B cell (primary cell): Measurements from ENCODE around the gene LENG8. TPM values are rescaled to one million over a fixed set of nuclear protein-coding genes. Genes with fewer than 3 reads are reported as not detected.
A peak's percentile ranks its signal among the peaks of the same experiment; 100 is the strongest.

ENCODE experiments used
- ATAC-seq: fragments of 200-7000 bp; cut with Tn5 transposase; one replicate; pipeline ENCODE4 v1.10.0; 2021; ENCODE audit warnings: low read depth, mild to moderate bottlenecking, moderate number of reproducible peaks, moderate library complexity
- CTCF ChIA-PET: fragments of 350-600 bp; sonication (Branson Sonifier 250); formaldehyde crosslinking; loops from one replicate; lab custom pipeline; 2021; ENCODE audit warnings: antibody characterized with exemption, inconsistent platforms; lab: Charles Lee
- POLR2A ChIA-PET: fragments of 350-600 bp; sonication (Branson Sonifier 250); formaldehyde crosslinking; loops from one replicate; lab custom pipeline; 2021; ENCODE audit warnings: antibody characterized with exemption; lab: Charles Lee
- DNase-seq: peaks from one replicate; pipeline ENCODE4 v3.0.0; 2013
- H2AFZ ChIP-seq: 2 replicates; pipeline ENCODE4 v1.6.1; 2012; ENCODE audit warnings: mild to moderate bottlenecking, low read depth, low read length; ENCODE audit not compliant: insufficient read depth, poor library complexity, severe bottlenecking
- H3K27ac ChIP-seq, 2 donors: 1 replicate in 1 of 2; 2 replicates in 1 of 2; pipeline ENCODE4 v1.5.1; 2012 to 2013; ENCODE audit warnings: low read length in 2 of 2, mild to moderate bottlenecking in 2 of 2, moderate library complexity in 1 of 2
- H3K27me3 ChIP-seq, 4 experiments: fragments of 200-600 bp in 1 of 4; sonication (generic) in 1 of 4; replicated peaks in 1 of 4; 1 replicate in 2 of 4; 2 replicates in 2 of 4; pipeline versions ENCODE4 v1.6.1 to v1.7.0; 2013 to 2016; ENCODE audit warnings: low read length in 3 of 4, mild to moderate bottlenecking in 2 of 4, mixed read lengths in 1 of 4, moderate library complexity in 1 of 4; ENCODE audit not compliant: insufficient read depth in 4 of 4, control insufficient read depth in 3 of 4; ENCODE audit errors: control extremely low read depth in 1 of 4
- H3K36me3 ChIP-seq, 2 experiments: replicated peaks in 1 of 2; 1 replicate in 1 of 2; 2 replicates in 1 of 2; pipeline versions ENCODE4 v1.6.1 to v1.7.1; 2013; ENCODE audit warnings: low read length in 1 of 2; ENCODE audit not compliant: insufficient read depth in 2 of 2, control insufficient read depth in 1 of 2; ENCODE audit errors: control extremely low read depth in 1 of 2, extremely low read depth in 1 of 2
- H3K4me1 ChIP-seq, 2 donors: fragments of 200-600 bp in 1 of 2; sonication (generic) in 1 of 2; 1 replicate in 1 of 2; 2 replicates in 1 of 2; pipeline versions ENCODE4 v1.5.1 to v1.6.1; 2013 to 2017; ENCODE audit warnings: low read length in 2 of 2; ENCODE audit not compliant: control insufficient read depth in 2 of 2, insufficient read depth in 2 of 2
- H3K4me2 ChIP-seq: replicated peaks from 2 replicates; pipeline ENCODE3; 2012; ENCODE audit warnings: mild to moderate bottlenecking, low read depth, low read length; ENCODE audit not compliant: poor library complexity, severe bottlenecking
- H3K4me3 ChIP-seq, 5 experiments: fragments of 200-600 bp in 1 of 5; sonication (generic) in 1 of 5; 1 replicate in 3 of 5; 2 replicates in 2 of 5; pipeline versions ENCODE4 v1.5.1 to v1.7.0; 2011 to 2016; ENCODE audit warnings: low read length in 4 of 5, mild to moderate bottlenecking in 4 of 5, low read depth in 2 of 5, control low read depth in 1 of 5, moderate library complexity in 1 of 5; ENCODE audit not compliant: insufficient read depth in 1 of 5; ENCODE audit errors: control extremely low read depth in 1 of 5, extremely low read depth in 1 of 5
- H3K79me2 ChIP-seq: fragments of 200-600 bp; sonication (generic); one replicate; pipeline ENCODE4 v1.6.0; 2016; ENCODE audit warnings: low read length; ENCODE audit not compliant: control insufficient read depth, insufficient read depth
- H3K9ac ChIP-seq: fragments of 200-600 bp; sonication (generic); 2 replicates; pipeline ENCODE4 v1.6.1; 2017; ENCODE audit warnings: mild to moderate bottlenecking, low read length, moderate library complexity
- H3K9me3 ChIP-seq, 3 donors: one replicate each; pipeline versions ENCODE4 v1.6.1 to v1.7.1; 2013; ENCODE audit warnings: low read length in 2 of 3; ENCODE audit not compliant: control insufficient read depth in 2 of 3, insufficient read depth in 1 of 3; ENCODE audit errors: control extremely low read depth in 1 of 3
- H4K20me1 ChIP-seq: 2 replicates; pipeline ENCODE4 v1.6.0; 2012; ENCODE audit warnings: mild to moderate bottlenecking, low read length; ENCODE audit not compliant: insufficient read depth, control insufficient read depth, poor library complexity, severe bottlenecking
- H3K27ac Mint-ChIP-seq: one replicate; pipeline ENCODE4 v1.8.0; 2021; ENCODE audit warnings: mixed read lengths
- H3K27me3 Mint-ChIP-seq: one replicate; pipeline ENCODE4 v1.8.0; 2021; ENCODE audit warnings: mixed read lengths
- H3K4me1 Mint-ChIP-seq: one replicate; pipeline ENCODE4 v1.8.0; 2021; ENCODE audit warnings: mixed read lengths
- H3K4me3 Mint-ChIP-seq: one replicate; pipeline ENCODE4 v1.8.0; 2021; ENCODE audit warnings: mixed read lengths
- H3K9me3 Mint-ChIP-seq: one replicate; pipeline ENCODE4 v1.8.0; 2022; ENCODE audit warnings: mixed read lengths; ENCODE audit not compliant: insufficient read depth
- EZH2 ChIP-seq: IDR thresholded peaks from 2 replicates; pipeline ENCODE4 v1.6.1; 2012; ENCODE audit warnings: borderline replicate concordance, low read depth, mild to moderate bottlenecking, moderate library complexity, low read length; ENCODE audit not compliant: insufficient read depth, poor library complexity, severe bottlenecking
- WGBS: methylation state at CpG from one replicate; pipeline ENCODE4 v1.1.5; 2013; ENCODE audit warnings: missing lambda C conversion rate; ENCODE audit not compliant: insufficient coverage; 5-methylcytosine and 5-hydroxymethylcytosine counted together
- intact Hi-C: fragments of 100-400 bp; cut with micrococcal nuclease; formaldehyde crosslinking; loops from one replicate; pipeline ENCODE4 v1.10.0; 2022
- polyA plus RNA-seq: library from polyadenylated mRNA; depleted of rRNA; stranded (reverse); fragments of >200 nt; gene quantifications from 2 replicates; pipeline ENCODE4 v1.2.3, GENCODE V29; 2012
- total RNA-seq, 2 donors: library from RNA; stranded (reverse); fragments of 120-200 nt in 1 of 2; gene quantifications; 1 replicate in 1 of 2; 2 replicates in 1 of 2; pipeline versions ENCODE4 v1.2.3 to v1.2.4, GENCODE V29; 2013 to 2022
- TF ChIP-seq, protein P1 (sequence below): fragments of 200-600 bp; IDR thresholded peaks from one replicate; pipeline ENCODE4 v1.8.0; 2022; ENCODE audit warnings: antibody characterized with exemption, mild to moderate bottlenecking

Gene LENG8
- total and polyA plus RNA-seq, 2 donors (not counting 1 experiment from before 2014, with no cell fraction given), result 687 to 753 TPM

DNA sequence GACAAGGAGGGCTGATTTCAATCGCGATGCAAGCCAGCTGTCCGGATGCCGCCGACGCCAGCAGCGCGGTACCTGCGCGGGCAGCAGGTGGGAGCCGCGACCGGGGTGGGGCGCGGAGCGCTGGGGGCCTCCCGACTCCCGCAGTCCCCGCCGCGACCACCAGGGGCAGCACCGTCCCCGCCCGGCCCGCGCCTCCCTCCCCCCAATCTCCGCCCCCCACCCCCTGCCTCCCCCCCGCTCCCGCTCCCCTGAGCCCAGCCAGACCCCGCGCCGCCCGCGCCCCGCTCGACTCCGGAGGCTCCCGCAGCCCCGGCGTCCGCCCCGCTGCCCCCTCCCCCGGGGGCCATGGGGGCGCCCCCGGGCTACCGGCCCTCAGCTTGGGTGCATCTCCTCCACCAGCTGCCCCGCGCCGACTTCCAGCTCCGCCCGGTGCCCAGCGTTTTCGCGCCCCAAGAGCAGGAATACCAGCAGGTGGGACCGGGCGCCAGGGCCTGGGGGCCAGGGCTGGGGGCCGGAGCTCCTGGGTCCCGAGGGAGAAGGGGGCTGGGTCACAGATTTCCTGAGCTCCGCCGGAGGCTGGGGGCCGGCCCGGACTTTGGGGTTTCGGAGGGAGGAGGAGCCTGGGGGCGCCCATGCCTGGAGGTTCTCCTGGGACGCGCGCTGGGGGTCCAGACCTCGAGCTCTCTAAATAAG lies 33.6 kb upstream of the LENG8 start, which contains the start of gene TTYH1:
Gene TTYH1, plus strand, starts transcription at position 257 of the 693 bp plus-strand sequence. Its CDS starts 89 bp downstream, at position 346.
- Histone ChIP-seq H3K27me3 (peaks cover 0 to 71% (median 31%) of the 10 kb centered on the region in 4 experiments), H3K36me3 (no peaks in the 10 kb centered on the region), H3K79me2 (no peaks in the 10 kb centered on the region), H3K9ac (no peak within 1 kb of the TSS), H2AFZ (no peak within 1 kb of the TSS), H3K27ac (no peak within 1 kb of the TSS), H3K4me1 (peaks cover 14 to 33% of the 10 kb centered on the region in 2 donors), H4K20me1 (no peaks in the 10 kb centered on the region), H3K4me3 (no peak within 1 kb of the TSS), H3K9me3 (peaks cover 0 to 16% (median 0%) of the 10 kb centered on the region in 3 donors), H3K4me2 (peak within 1 kb of the TSS; percentile 42)
- H3K4me1 Mint-ChIP-seq, result peaks cover 12% of the 10 kb centered on the region
- H3K27me3 Mint-ChIP-seq, result peaks cover 56% of the 10 kb centered on the region
- ATAC-seq (no peak), DNase-seq (peak; percentile 48)
- no peak within 1 kb of the TSS for H3K4me3 Mint-ChIP-seq
- 3% methylated on average over 48 of the region's 68 CpGs for WGBS
- ChIA-PET POLR2A (no interaction called here), CTCF (interaction anchor here (1.1 to 1.3 kb wide), 2 partner anchors 33 to 62 kb away, joined by 3 read pairs; partner anchors contain the start of gene LENG8)
- TF ChIP-seq EZH2, result no peak
- TF ChIP-seq, protein P1, sequence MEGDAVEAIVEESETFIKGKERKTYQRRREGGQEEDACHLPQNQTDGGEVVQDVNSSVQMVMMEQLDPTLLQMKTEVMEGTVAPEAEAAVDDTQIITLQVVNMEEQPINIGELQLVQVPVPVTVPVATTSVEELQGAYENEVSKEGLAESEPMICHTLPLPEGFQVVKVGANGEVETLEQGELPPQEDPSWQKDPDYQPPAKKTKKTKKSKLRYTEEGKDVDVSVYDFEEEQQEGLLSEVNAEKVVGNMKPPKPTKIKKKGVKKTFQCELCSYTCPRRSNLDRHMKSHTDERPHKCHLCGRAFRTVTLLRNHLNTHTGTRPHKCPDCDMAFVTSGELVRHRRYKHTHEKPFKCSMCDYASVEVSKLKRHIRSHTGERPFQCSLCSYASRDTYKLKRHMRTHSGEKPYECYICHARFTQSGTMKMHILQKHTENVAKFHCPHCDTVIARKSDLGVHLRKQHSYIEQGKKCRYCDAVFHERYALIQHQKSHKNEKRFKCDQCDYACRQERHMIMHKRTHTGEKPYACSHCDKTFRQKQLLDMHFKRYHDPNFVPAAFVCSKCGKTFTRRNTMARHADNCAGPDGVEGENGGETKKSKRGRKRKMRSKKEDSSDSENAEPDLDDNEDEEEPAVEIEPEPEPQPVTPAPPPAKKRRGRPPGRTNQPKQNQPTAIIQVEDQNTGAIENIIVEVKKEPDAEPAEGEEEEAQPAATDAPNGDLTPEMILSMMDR, result peak; percentile 66
- intact Hi-C loops, result no loop called here
- no peaks in the 10 kb centered on the region for H3K9me3 Mint-ChIP-seq
- no peak within 1 kb of the TSS for H3K27ac Mint-ChIP-seq
